T follicular helper cell (primary cell): ENCODE results near the gene FRS3.
"Not testable (repeated sequence)": the region's sequence is repeated elsewhere in the genome, so short reads cannot be mapped to it uniquely, and the experiment has no call there.

Experiments
- DNase-seq: peaks from one replicate; pipeline ENCODE4 v3.0.0-alpha.2; 2020; ENCODE audit warnings: low read depth
- total RNA-seq, 2 experiments: gene quantifications; one replicate each; lab custom pipeline; 2026; lab: John Stamatoyannopoulos, UW

The FRS3 gene
- total RNA-seq, result 3.8 to 6.9 reads per million in 2 experiments

GRCh38 chr6:41779788-41780550 is at the start of gene FRS3:
Gene FRS3, minus strand, starts transcription at chr6:41779900. Its CDS starts 2,913 bp downstream, at chr6:41776987.
- peak; percentile 97 for DNase-seq

- DNase-seq, result no peak
Observed at GRCh38 chr6:41826343-41827022, 46.8 kb upstream of the FRS3 start.

- DNase-seq, result no peak
Observed at GRCh38 chr6:41824571-41825569, 45.2 kb upstream of the FRS3 start.

GRCh38 chr6:41823178-41823577 is 43.5 kb upstream of the FRS3 start:
- DNase-seq, result no peak

- DNase-seq, result no peak
Observed at GRCh38 chr6:41822021-41822420, 42.3 kb upstream of the FRS3 start.

GRCh38 chr6:41821266-41821665 is 41.6 kb upstream of the FRS3 start:
- no peak for DNase-seq

GRCh38 chr6:41818271-41819054 is 38.8 kb upstream of the FRS3 start:
- DNase-seq, result no peak

- DNase-seq, result no peak
Observed at GRCh38 chr6:41815587-41815986, 35.9 kb upstream of the FRS3 start.

GRCh38 chr6:41814629-41815028 is 34.9 kb upstream of the FRS3 start:
- DNase-seq, result no peak

- no peak for DNase-seq
Observed at GRCh38 chr6:41813956-41814355, 34.3 kb upstream of the FRS3 start.

- no peak for DNase-seq
Observed at GRCh38 chr6:41813469-41813868, 33.8 kb upstream of the FRS3 start.

- not testable (repeated sequence) for DNase-seq
Observed at GRCh38 chr6:41811946-41812345, 32.2 kb upstream of the FRS3 start.

GRCh38 chr6:41811095-41811494 is 31.4 kb upstream of the FRS3 start:
- no peak for DNase-seq

- DNase-seq, result no peak
Observed at GRCh38 chr6:41805830-41806774, 26.4 kb upstream of the FRS3 start.

GRCh38 chr6:41801380-41801779 is 21.7 kb upstream of the FRS3 start:
- DNase-seq, result no peak

- no peak for DNase-seq
Observed at GRCh38 chr6:41799559-41799911, 19.8 kb upstream of the FRS3 start.

GRCh38 chr6:41798901-41799558 is 19.3 kb upstream of the FRS3 start:
- no peak for DNase-seq

- no peak for DNase-seq
Observed at GRCh38 chr6:41796474-41796873, 16.8 kb upstream of the FRS3 start.

- DNase-seq, result no peak
Observed at GRCh38 chr6:41791984-41792383, 12.3 kb upstream of the FRS3 start.

GRCh38 chr6:41791305-41791704 is 11.6 kb upstream of the FRS3 start:
- DNase-seq, result no peak
